GM18873 (cell line): ENCODE measurements around the gene VEGFA.

Experiments
- ATAC-seq: cut with Tn5 transposase; IDR thresholded peaks from one replicate; pipeline ENCODE4 v1.9.1; 2021; ENCODE audit warnings: mild to moderate bottlenecking, moderate library complexity, moderate number of reproducible peaks; ENCODE audit not compliant: unreplicated experiment, low FRiP score

The VEGFA gene

GRCh38 chr6:43800746-43801494 is 30.9 kb downstream of the VEGFA start:
- ATAC-seq: no peak

DNA sequence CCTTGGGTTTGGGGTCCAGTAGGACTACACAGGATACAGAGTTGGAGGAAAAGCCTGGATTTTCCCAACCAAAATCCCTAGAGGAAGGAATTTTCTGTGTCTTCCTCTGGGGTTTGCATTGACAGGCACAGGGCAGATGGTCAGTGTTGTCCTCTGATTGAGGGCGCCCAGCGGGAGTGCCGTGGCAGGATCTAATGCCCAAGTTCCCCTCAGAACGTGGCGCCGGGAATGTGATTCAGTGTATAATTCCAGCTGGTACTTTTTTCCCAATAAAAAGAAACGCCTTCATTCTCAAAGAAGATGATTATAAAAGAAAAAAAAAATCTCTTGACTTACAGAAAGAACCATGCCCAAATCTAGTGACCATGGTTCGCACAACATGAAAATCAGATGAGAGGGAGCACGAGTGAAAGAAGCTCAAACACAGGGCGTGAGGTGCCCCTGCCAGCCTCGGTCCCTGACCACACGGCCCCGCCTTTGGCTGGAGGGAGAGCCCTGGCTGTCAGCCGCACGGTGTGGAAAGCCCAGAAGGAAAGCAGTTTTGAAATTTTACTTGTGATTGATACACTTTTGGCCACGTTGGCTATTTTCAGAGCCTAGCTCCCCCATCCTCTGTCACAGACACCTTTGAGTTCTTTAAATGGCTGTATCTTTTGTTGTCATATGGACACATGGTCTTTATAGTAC is 31.6 kb downstream of the VEGFA start:
- no peak for ATAC-seq

GRCh38 chr6:43803055-43803782 is 33.2 kb downstream of the VEGFA start:
- ATAC-seq: no peak

- no peak for ATAC-seq
These were observed 34.0 kb downstream of the VEGFA start for GRCh38 chr6:43803783-43804549.

GRCh38 chr6:43804550-43805223 is 34.7 kb downstream of the VEGFA start:
- ATAC-seq: no peak

DNA sequence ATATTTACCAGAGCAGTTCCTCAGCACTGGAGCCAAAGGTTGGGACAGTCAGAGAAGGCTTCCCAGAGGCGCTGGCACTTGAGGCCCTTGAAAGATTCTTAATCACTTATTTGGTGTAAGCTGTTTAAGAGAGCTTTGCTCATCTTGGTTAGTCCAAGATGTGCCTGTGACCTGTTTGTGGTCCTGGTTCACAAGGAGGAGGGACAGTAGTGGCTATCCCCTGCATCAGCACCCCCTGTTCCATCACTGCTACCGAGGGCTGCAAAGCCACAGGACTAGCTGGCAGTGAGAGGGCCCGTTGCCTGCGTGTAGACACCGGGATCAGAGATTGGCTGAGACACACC is 35.7 kb downstream of the VEGFA start:
- no peak for ATAC-seq

DNA sequence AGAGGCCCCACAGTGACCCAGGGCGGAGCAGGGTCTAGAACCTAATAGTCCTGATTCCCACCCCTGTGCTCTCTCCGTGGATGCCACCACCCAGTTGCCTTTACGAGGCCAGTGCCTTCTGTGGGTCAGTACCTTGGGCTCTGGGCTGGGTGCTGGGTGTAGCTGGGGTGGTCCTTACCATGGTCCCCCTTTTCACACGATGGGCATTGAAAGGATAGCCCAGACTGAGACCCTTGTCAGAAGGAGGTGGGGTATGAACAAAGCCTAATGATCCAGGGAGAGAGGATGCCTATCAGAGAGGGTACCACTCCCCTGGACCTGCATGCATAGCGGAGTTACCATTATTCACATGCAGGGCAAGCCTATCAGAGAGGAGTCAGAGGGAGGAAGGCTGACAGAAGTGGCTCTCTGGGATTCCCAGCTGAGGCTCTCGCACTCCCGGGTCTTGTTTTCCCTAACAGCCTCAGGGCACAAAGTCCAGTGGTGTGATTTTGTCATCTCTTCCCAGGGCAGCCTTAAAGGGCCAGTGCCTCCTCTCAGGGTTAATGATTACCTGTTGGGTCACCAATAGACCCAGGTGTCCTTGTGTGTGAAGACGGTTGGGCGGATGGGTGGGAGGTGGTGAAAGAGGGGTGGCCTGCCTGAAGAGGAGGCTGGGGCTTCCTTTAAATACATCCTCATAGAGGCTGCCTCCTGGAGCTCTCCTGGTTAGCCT is 36.2 kb downstream of the VEGFA start:
- ATAC-seq: no peak

DNA sequence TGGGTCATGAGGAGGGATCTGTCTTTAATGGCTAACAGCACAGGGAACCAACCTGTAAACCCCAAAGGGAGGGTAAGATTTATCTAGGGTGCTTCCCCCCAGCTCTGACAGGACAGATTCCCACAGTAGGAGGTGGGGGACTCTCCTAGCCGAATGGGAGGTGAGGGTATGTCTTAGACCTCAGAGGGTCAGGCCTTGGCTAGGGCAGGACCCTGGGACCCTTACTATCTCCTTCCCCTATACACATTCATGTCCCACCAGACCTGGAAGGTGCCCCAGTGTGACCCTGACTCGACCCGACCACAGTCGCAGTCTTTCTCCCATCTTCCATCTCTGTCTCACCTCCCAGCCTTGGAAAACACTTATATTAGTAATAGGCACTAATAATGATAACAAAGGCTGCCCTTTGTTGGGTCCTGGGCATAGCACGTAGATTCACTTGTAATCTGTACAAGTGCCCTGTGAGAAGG is 36.8 kb downstream of the VEGFA start:
- no peak for ATAC-seq

- ATAC-seq: no peak
These were observed 37.4 kb downstream of the VEGFA start for GRCh38 chr6:43807228-43808061.

DNA sequence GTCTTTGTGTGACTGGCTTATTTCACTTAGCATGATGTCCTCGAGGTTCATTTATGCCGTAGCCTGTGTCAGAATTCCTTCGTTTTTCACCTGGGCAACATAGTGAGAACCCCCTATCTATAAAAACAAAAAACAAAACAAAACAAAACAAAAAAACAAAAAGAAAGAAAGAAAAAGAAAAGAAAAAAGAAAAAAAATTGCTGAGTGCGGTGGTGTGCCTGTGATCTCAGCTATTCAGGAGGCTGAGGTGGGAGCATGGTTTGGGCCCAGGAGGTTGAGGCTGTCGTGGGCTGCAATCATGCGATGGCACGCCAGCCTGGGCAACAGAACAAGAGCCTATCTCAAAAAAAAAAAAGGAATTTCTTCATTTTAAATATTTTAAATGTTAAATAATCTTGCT is 38.4 kb downstream of the VEGFA start:
- ATAC-seq: no peak

- no peak for ATAC-seq
These were observed 39.6 kb downstream of the VEGFA start for GRCh38 chr6:43809417-43810305.

- ATAC-seq: no peak
These were observed 41.1 kb downstream of the VEGFA start for GRCh38 chr6:43810965-43811732.

DNA sequence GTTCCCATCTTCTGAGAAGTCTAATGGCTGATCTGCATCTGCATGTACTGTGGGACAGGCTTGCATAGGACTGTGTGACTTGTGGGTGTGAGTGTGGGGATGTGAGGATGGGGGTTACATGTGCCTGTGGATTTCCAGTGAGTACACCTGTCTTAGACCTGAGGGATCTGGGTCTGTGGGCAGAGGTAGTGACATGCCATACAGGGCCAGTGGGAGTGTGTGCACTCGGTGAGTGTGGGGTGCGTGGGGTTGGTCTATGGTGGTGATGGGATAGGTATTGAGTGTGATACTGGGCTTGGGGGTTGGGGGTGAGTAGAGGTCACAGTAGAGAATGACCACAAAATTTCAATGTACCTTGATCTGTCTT is 41.7 kb downstream of the VEGFA start:
- ATAC-seq: no peak

- no peak for ATAC-seq
These were observed 43.0 kb downstream of the VEGFA start for GRCh38 chr6:43812850-43813578.

DNA sequence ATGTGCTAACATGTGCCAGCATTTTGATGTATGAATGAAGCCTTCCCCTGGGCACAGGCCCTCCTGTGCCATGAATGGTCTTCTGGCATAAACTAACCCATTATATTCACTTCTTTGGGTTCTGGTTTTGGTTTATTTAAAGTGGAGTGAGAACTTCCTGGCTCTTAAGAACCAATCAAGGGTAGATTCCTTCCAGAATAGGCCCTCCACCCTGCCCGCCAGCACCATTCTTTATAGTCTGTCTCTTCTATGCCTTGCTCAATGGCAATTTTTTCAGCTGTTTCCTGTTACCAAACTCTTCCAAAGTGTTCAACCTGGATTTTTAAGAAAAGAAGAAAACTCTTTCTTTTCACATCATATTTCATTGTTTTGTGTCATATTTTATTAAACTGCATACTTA is 44.1 kb downstream of the VEGFA start:
- no peak for ATAC-seq

DNA sequence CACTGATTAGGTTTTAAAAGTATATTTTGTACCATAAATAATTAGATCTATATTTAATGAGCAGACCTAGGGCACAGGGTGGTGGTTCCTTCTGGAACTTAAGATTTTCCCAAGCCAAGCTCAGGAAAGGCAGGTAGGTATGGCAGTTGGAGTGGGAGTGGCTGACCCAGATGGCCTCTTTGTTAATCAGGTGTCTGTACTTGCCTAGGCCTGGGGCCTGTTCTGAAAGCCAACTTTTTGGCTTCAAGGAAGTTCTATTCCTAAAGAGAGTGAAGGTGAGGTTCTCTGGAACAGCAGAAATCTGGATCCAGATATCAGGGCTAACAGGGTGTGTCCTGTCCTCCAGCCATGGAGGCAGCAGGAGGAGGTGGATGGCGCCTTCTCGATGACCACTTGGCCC is 44.9 kb downstream of the VEGFA start:
- no peak for ATAC-seq
